ENCODE measurements around the gene KCTD2.

- TF ChIP-seq CTCF (IDR thresholded peaks at IDR 0.05) (no peak), EP300 (IDR thresholded peaks at IDR 0.05) (no peak), ZFP36 (IDR thresholded peaks at IDR 0.05; ENCODE audit: borderline replicate concordance, partially characterized antibody) (no peak), ATOH8 (CRISPR knock-in tag; IDR thresholded peaks at IDR 0.05; ENCODE audit: low read depth) (no peak), JUN (IDR thresholded peaks at IDR 0.05) (no peak), USF2 (IDR thresholded peaks at IDR 0.05) (no peak), RFX5 (IDR thresholded peaks at IDR 0.05) (no peak), CBX8 (IDR thresholded peaks at IDR 0.05) (no peak), RAD21 (conservative IDR thresholded peaks at IDR 0.05 in 1 of 2, IDR thresholded peaks at IDR 0.05 in 1 of 2) (no peak), BHLHE40 (IDR thresholded peaks at IDR 0.05; ENCODE audit: low read depth, low read length) (no peak), REST (IDR thresholded peaks at IDR 0.05) (no peak)
Observed at GRCh38 chr17:75097865-75098264, 50.8 kb downstream of the KCTD2 start.
